Kidney tubule cell (primary cell): ENCODE data around the gene SLC39A2.

Source experiments
- DNase-seq: peaks from one replicate; pipeline ENCODE4 v3.0.0-alpha.2; 2018; ENCODE audit warnings: low spot score

The SLC39A2 gene

DNA sequence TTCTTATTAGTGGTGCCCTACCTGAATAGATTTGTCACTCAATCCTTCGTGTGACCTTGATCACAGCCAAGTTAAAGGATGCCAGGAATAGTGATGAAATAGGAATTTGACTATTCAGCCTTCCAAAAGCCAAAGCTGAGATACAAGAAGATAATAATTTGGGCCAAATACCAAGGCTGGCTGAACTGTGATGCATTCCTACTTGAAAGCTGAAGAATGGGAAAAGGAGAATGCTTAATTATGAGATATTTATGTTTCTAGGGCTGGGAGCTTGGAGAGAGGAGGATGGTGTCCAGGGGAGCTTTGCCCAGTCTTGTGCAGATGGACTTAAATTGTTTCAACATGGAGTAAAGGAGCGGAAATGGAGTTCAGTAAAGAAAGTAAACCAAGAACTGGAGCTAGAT is 48.3 kb downstream of the SLC39A2 start:
- DNase-seq = no peak

DNA sequence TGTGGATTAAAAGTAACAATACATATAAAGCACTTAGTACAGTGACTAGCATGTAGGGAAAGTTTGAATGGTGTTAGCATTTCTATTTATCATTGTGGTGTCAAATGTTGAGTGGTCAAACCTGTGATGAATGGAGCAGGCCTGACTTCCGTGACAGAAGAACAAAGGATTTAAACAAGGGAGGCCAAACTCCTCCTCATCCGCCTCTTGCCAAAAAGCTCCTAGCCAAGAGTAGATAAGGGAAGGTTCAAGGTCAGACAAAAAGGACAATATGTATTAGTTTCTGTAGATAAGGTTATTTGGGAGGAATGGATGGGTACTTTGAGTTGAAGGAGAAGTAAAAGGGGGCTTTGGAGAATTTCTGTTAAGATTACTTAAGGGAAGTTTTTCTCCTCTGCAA is 49.5 kb downstream of the SLC39A2 start:
- DNase-seq = no peak

DNA sequence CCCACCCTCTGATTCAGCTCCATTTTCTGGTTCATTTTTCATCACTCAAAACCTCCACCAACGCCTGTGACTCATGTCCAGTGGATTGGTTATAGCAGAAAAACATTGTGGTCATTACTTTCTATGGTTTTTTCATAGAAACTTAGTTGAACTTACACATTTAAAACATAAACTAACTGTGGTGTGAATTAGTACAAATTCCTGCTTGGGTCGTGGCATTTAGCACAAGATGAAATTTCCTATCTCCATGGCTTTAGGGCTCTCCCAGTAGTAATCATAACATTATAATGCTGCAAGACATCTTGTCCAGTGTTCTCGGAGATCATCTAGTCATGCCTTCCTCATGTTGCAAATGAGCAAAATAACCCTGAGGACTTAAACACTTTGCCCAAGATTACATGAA is 50.2 kb downstream of the SLC39A2 start:
- DNase-seq = no peak

DNA sequence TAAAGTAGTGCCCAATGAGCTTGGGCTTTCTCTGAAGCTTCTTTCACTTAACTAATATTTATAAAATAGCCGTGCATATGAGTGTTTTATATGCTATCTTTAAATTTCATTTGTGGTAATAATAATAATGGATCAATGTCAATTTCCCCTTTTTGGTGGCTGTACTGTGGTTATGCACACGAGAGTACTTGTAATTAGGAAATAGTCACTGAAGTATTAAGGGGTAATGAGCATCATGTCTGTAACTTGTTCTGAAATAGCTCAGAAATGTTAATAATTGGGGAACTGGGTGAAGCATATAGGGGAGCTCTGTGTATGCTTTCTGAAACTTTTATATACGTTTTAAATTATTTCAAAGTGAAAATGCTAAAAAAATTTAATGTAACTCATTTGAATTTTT is 51.5 kb downstream of the SLC39A2 start:
- no peak for DNase-seq
